H1 (cell line): ENCODE results near the gene DPY19L1. TPM values are rescaled to one million over a fixed set of nuclear protein-coding genes. Genes with fewer than 3 reads are reported as not detected.
"Not testable (repeated sequence)": the region's sequence is repeated elsewhere in the genome, so short reads cannot be mapped to it uniquely, and the experiment has no call there.

Experiments used
- CTCF ChIA-PET: fragments of 300-600 bp; sonication (Branson Sonifier 250); formaldehyde crosslinking; loops from one replicate; lab custom pipeline; 2021; ENCODE audit not compliant: partially characterized antibody; lab: Charles Lee
- POLR2A ChIA-PET: fragments of 300-600 bp; sonication (Branson Sonifier 250); formaldehyde crosslinking; loops from one replicate; lab custom pipeline; 2021; ENCODE audit warnings: inconsistent platforms; ENCODE audit not compliant: partially characterized antibody; lab: Charles Lee
- DNase-seq, 2 experiments: peaks; one replicate each; pipeline versions ENCODE4 v3.0.0 to v3.0.0-alpha.2; 2010 to 2022; ENCODE audit warnings: low spot score in 2 of 2, low read depth in 1 of 2, mixed read lengths in 1 of 2
- FAIRE-seq: peaks from 2 replicates; lab custom pipeline; 2011; peaks lifted over from hg19 to GRCh38; lab: Jason Lieb, UNC
- H2AFZ ChIP-seq: 2 replicates; pipeline ENCODE4 v1.8.1; 2012; ENCODE audit warnings: low read length, inconsistent platforms
- H2AK5ac ChIP-seq: 2 replicates; pipeline ENCODE4 v1.6.1; 2013; ENCODE audit warnings: low read depth, low read length
- H2BK120ac ChIP-seq: replicated peaks from 2 replicates; pipeline ENCODE3; 2013; ENCODE audit warnings: low read depth, low read length, inconsistent platforms
- H2BK12ac ChIP-seq: 2 replicates; pipeline ENCODE4 v1.6.1; 2013; ENCODE audit warnings: low read depth, low read length
- H2BK15ac ChIP-seq: 2 replicates; pipeline ENCODE4 v1.6.1; 2013; ENCODE audit warnings: low read length
- H2BK20ac ChIP-seq: 2 replicates; pipeline ENCODE4 v1.6.1; 2013; ENCODE audit warnings: low read length
- H2BK5ac ChIP-seq: 2 replicates; pipeline ENCODE4 v1.6.1; 2013; ENCODE audit warnings: low read depth, low read length
- H3K14ac ChIP-seq: 2 replicates; pipeline ENCODE4 v1.6.1; 2013; ENCODE audit warnings: inconsistent platforms; ENCODE audit not compliant: insufficient read length
- H3K18ac ChIP-seq: 2 replicates; pipeline ENCODE4 v1.6.1; 2013; ENCODE audit warnings: low read length; ENCODE audit errors: extremely low read depth
- H3K23ac ChIP-seq: 2 replicates; pipeline ENCODE4 v1.6.1; 2013; ENCODE audit warnings: inconsistent platforms; ENCODE audit not compliant: insufficient read length
- H3K23me2 ChIP-seq: 2 replicates; pipeline ENCODE4 v1.6.1; 2013; ENCODE audit warnings: low read depth, low read length
- H3K27ac ChIP-seq: 2 replicates; pipeline ENCODE4 v1.6.1; 2011; ENCODE audit warnings: low read depth, low read length, inconsistent platforms
- H3K27me3 ChIP-seq, 4 experiments: replicated peaks in 1 of 4; 1 replicate in 1 of 4; 2 replicates in 3 of 4; pipeline versions ENCODE4 v1.6.1 to v1.8.1; 2011 to 2013; ENCODE audit warnings: low read length in 3 of 4, mild to moderate bottlenecking in 3 of 4, inconsistent platforms in 2 of 4, mixed read lengths in 2 of 4, moderate library complexity in 1 of 4; ENCODE audit not compliant: control insufficient read depth in 3 of 4, insufficient read depth in 3 of 4; ENCODE audit errors: extremely low read depth in 1 of 4
- H3K36me3 ChIP-seq, 4 experiments: 2 replicates each; pipeline versions ENCODE4 v1.6.1 to v1.8.1; 2011 to 2013; ENCODE audit warnings: mild to moderate bottlenecking in 4 of 4, low read length in 3 of 4, moderate library complexity in 2 of 4, control low read depth in 1 of 4, inconsistent platforms in 1 of 4; ENCODE audit not compliant: insufficient read depth in 4 of 4, control insufficient read depth in 2 of 4
- H3K4ac ChIP-seq: replicated peaks from 2 replicates; pipeline ENCODE3; 2013; ENCODE audit warnings: low read length, low read depth, mixed read lengths, inconsistent platforms; ENCODE audit not compliant: insufficient read length
- H3K4me1 ChIP-seq, 4 experiments: replicated peaks in 1 of 4; 1 replicate in 1 of 4; 2 replicates in 3 of 4; pipeline versions ENCODE4 v1.6.1 to v1.8.1; 2011 to 2013; ENCODE audit warnings: low read length in 3 of 4, inconsistent platforms in 2 of 4, mixed read lengths in 1 of 4; ENCODE audit not compliant: insufficient read depth in 4 of 4, control insufficient read depth in 3 of 4
- H3K4me2 ChIP-seq, 2 experiments: 2 replicates each; pipeline versions ENCODE4 v1.6.1 to v1.8.1; 2011 to 2013; ENCODE audit warnings: low read depth in 2 of 2, low read length in 2 of 2, control low read depth in 1 of 2, inconsistent platforms in 1 of 2, mild to moderate bottlenecking in 1 of 2; ENCODE audit not compliant: insufficient read depth in 1 of 2
- H3K4me3 ChIP-seq, 4 experiments: fragments of 200-600, 300-600 bp in 1 of 4; sonication (generic), shearing (Covaris generic), sonication (Bioruptor Twin) in 1 of 4; 2 replicates each; pipeline versions ENCODE4 v1.5.1 to v1.8.1; 2011 to 2016; ENCODE audit warnings: low read length in 4 of 4, low read depth in 3 of 4, control low read depth in 2 of 4, inconsistent platforms in 2 of 4, mild to moderate bottlenecking in 2 of 4, mixed read lengths in 1 of 4, moderate library complexity in 1 of 4; ENCODE audit not compliant: insufficient read depth in 2 of 4; ENCODE audit errors: extremely low read depth in 1 of 4
- H3K56ac ChIP-seq: replicated peaks from 2 replicates; pipeline ENCODE3; 2013; ENCODE audit warnings: low read depth, mild to moderate bottlenecking, mixed read lengths, low read length, inconsistent platforms; ENCODE audit not compliant: insufficient read length
- H3K79me1 ChIP-seq: 2 replicates; pipeline ENCODE4 v1.6.1; 2013; ENCODE audit warnings: low read depth, low read length, control low read depth
- H3K79me2 ChIP-seq, 2 experiments: 2 replicates each; pipeline versions ENCODE4 v1.6.1 to v1.8.1; 2012 to 2013; ENCODE audit warnings: low read length in 2 of 2, mild to moderate bottlenecking in 2 of 2, inconsistent platforms in 1 of 2; ENCODE audit not compliant: insufficient read depth in 2 of 2, control insufficient read depth in 1 of 2
- H3K9ac ChIP-seq, 4 experiments: replicated peaks in 1 of 4; 1 replicate in 1 of 4; 2 replicates in 3 of 4; pipeline versions ENCODE4 v1.6.1 to v1.8.1; 2011 to 2013; ENCODE audit warnings: low read depth in 3 of 4, low read length in 3 of 4, control low read depth in 2 of 4, mild to moderate bottlenecking in 2 of 4, moderate library complexity in 2 of 4, inconsistent platforms in 1 of 4; ENCODE audit errors: extremely low read depth in 1 of 4
- H3K9me3 ChIP-seq, 2 experiments: 2 replicates each; pipeline versions ENCODE4 v1.6.1 to v1.8.1; 2012 to 2013; ENCODE audit warnings: mild to moderate bottlenecking in 2 of 2, moderate library complexity in 2 of 2, control low read depth in 1 of 2, inconsistent platforms in 1 of 2, low read depth in 1 of 2, low read length in 1 of 2, mixed read lengths in 1 of 2; ENCODE audit not compliant: insufficient read depth in 2 of 2
- H4K20me1 ChIP-seq, 2 experiments: replicated peaks in 1 of 2; 2 replicates each; pipeline versions ENCODE3 to v1.8.1; 2011 to 2013; ENCODE audit warnings: inconsistent platforms in 2 of 2, low read length in 2 of 2, mild to moderate bottlenecking in 1 of 2; ENCODE audit not compliant: insufficient read depth in 2 of 2, control insufficient read depth in 1 of 2
- H4K5ac ChIP-seq: 2 replicates; pipeline ENCODE4 v1.6.1; 2013; ENCODE audit warnings: low read length, low read depth, mixed read lengths, inconsistent platforms; ENCODE audit not compliant: insufficient read length
- H4K8ac ChIP-seq: 2 replicates; pipeline ENCODE4 v1.8.0; 2013; ENCODE audit warnings: mild to moderate bottlenecking, moderate library complexity, low read length, inconsistent platforms; ENCODE audit not compliant: insufficient read depth; ENCODE audit errors: extremely low read depth
- H4K91ac ChIP-seq: replicated peaks from 2 replicates; pipeline ENCODE3; 2013; ENCODE audit warnings: low read length, mixed read lengths, inconsistent platforms; ENCODE audit not compliant: insufficient read length
- WGBS, 2 experiments: shearing (Covaris generic) in 1 of 2; methylation state at CpG; one replicate each; pipeline versions ENCODE4 v1.1.6 to v1.1.7; 2013 to 2015; ENCODE audit warnings: low lambda C conversion rate in 2 of 2, mixed read lengths in 2 of 2, inconsistent platforms in 1 of 2, low coverage in 1 of 2, missing lambda C conversion rate in 1 of 2; ENCODE audit not compliant: insufficient replicate concordance in 2 of 2, insufficient coverage in 1 of 2, insufficient read length in 1 of 2; ENCODE audit errors: extremely low coverage in 1 of 2, missing lambda C conversion rate in 1 of 2; 5-methylcytosine and 5-hydroxymethylcytosine counted together
- polyA plus RNA-seq, 7 experiments: library from polyadenylated mRNA; depleted of rRNA in 3 of 7; stranded (reverse) in 5 of 7; unstranded in 2 of 7; fragments of >200 nt in 5 of 7; fragments of 200-250 nt in 2 of 7; gene quantifications; 1 replicate in 5 of 7; 2 replicates in 1 of 7; 4 replicates in 1 of 7; pipeline versions ENCODE4 v1.2.1 to v1.2.3, GENCODE V29; 2011 to 2013; ENCODE audit warnings: missing spikeins in 2 of 7, mixed read lengths in 2 of 7
- total RNA-seq: library from RNA; stranded (reverse); fragmentation: NEBNext Ultra II Directional; extraction: Animal tissue kit (Norgen Biotek cat#: 25700); gene quantifications from 2 replicates; pipeline ENCODE4 v1.2.1, GENCODE V29; 2021

Gene DPY19L1
- total and polyA plus RNA-seq, 2 of the 8 experiments (the other 6 are each of a cell fraction or from before 2014, with no cell fraction given), result 14.1 to 23.3 TPM

DNA sequence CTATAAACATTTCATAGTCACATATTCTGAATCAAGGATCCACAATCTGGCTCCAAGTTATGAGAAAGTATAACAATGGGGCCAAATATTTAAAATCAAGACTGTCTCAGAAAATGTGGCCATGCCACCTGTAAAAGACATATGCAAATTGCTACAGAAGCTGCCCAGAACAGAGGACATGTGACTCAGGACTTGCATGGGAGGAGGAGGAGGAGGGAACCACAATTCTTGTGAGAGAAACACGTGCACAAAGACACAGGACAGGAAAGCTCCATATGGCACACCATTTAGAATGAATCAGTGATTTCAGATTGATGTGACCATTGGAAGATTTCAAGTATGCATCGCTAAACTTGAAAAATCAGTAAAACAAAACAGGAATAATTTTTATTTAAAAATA, 133.4 kb downstream of the DPY19L1 start:
- H2BK120ac ChIP-seq, H2AK5ac ChIP-seq, H4K8ac ChIP-seq, POLR2A ChIA-PET, H3K4me2 ChIP-seq, H4K20me1 ChIP-seq, H3K23me2 ChIP-seq, H3K79me1 ChIP-seq, H3K27ac ChIP-seq, H2BK15ac ChIP-seq, H3K14ac ChIP-seq, H3K9ac ChIP-seq, DNase-seq, H2BK20ac ChIP-seq, H3K4me3 ChIP-seq, H3K4ac ChIP-seq, H2BK5ac ChIP-seq, H3K18ac ChIP-seq, H2AFZ ChIP-seq, H4K5ac ChIP-seq, H3K9me3 ChIP-seq, H3K27me3 ChIP-seq, CTCF ChIA-PET, H3K23ac ChIP-seq, H2BK12ac ChIP-seq, H3K56ac ChIP-seq, H3K36me3 ChIP-seq, H4K91ac ChIP-seq, H3K79me2 ChIP-seq, FAIRE-seq: not testable (repeated sequence)
- peaks cover 2 to 12% (median 9%) of the 10 kb centered on the region in 4 experiments; a peak in 5 of 7 replicates for H3K4me1 ChIP-seq
- WGBS, 2 experiments, result 88% methylated on average over 2 of the region's 2 CpGs; no CpG with 5 or more reads in 1 of the 2 experiments
